ENCODE results near the gene PLXDC1. TPM values are rescaled to one million over a fixed set of nuclear protein-coding genes. Genes with fewer than 3 reads are reported as not detected.

Gene PLXDC1
- total RNA-seq, 2 experiments from 2014 or later, result 1.2 to 2.2 TPM

- no peak overlapping the region for H3K4me3 Mint-ChIP-seq
- POLR2A ChIA-PET, result no interaction called here
- no peaks in the 10 kb centered on the region for H3K27me3 Mint-ChIP-seq
- no peak overlapping the region for H3K27ac Mint-ChIP-seq
- DNase-seq, result no peak
- intact Hi-C loops (cut with micrococcal nuclease), result no loop called here
- H3K9me3 Mint-ChIP-seq, result no peaks in the 10 kb centered on the region
- CTCF ChIA-PET, result interaction anchor here (0.6 kb wide), 1 partner anchor 106 kb away, joined by 3 read pairs; no protein-coding TSS in a partner anchor
- no peaks in the 10 kb centered on the region for H3K36me3 Mint-ChIP-seq
- peaks cover 26% of the 10 kb centered on the region for H3K4me1 Mint-ChIP-seq (ENCODE audit: low read depth)
Measured at GRCh38 chr17:39101091-39101490, 50.3 kb downstream of the PLXDC1 start.

- no peak overlapping the region for H3K27ac Mint-ChIP-seq
- H3K36me3 Mint-ChIP-seq, result no peaks in the 10 kb centered on the region
- peaks cover 31% of the 10 kb centered on the region for H3K4me1 Mint-ChIP-seq (ENCODE audit: low read depth)
- POLR2A ChIA-PET, result no interaction called here
- DNase-seq, result no peak
- CTCF ChIA-PET, result interaction anchor here (0.6 kb wide), 1 partner anchor 106 kb away, joined by 3 read pairs; no protein-coding TSS in a partner anchor
- no peaks in the 10 kb centered on the region for H3K9me3 Mint-ChIP-seq
- no peak overlapping the region for H3K4me3 Mint-ChIP-seq
- H3K27me3 Mint-ChIP-seq, result no peaks in the 10 kb centered on the region
- intact Hi-C loops (cut with micrococcal nuclease), result no loop called here
Measured at GRCh38 chr17:39100530-39100929, 50.9 kb downstream of the PLXDC1 start.

- Mint-ChIP-seq H3K4me1 (ENCODE audit: low read depth) (peaks cover 37% of the 10 kb centered on the region), H3K36me3 (no peaks in the 10 kb centered on the region), H3K4me3 (no peak overlapping the region), H3K27me3 (no peaks in the 10 kb centered on the region), H3K27ac (no peak overlapping the region), H3K9me3 (no peaks in the 10 kb centered on the region)
- intact Hi-C loops (cut with micrococcal nuclease), result loop anchor here (10.0 kb wide), 1 partner anchor 235 kb away; no protein-coding TSS in a partner anchor
- DNase-seq, result no peak
- CTCF ChIA-PET, result no interaction called here
- POLR2A ChIA-PET, result interaction anchor here (1.0 kb wide), 1 partner anchor 44 kb away, joined by 4 read pairs; no protein-coding TSS in a partner anchor
Measured at GRCh38 chr17:39099663-39100286, 51.7 kb downstream of the PLXDC1 start.

GRCh38 chr17:39098588-39098987 is 52.8 kb downstream of the PLXDC1 start:
- Mint-ChIP-seq H3K4me1 (ENCODE audit: low read depth) (peaks cover 49% of the 10 kb centered on the region), H3K27me3 (no peaks in the 10 kb centered on the region), H3K4me3 (no peak overlapping the region), H3K36me3 (no peaks in the 10 kb centered on the region), H3K9me3 (no peaks in the 10 kb centered on the region), H3K27ac (no peak overlapping the region)
- ChIA-PET POLR2A (interaction anchor here (0.6 kb wide), 1 partner anchor 1282 kb away, joined by 3 read pairs; no protein-coding TSS in a partner anchor), CTCF (no interaction called here)
- intact Hi-C loops (cut with micrococcal nuclease), result loop anchor here (10.0 kb wide), 1 partner anchor 234 kb away; no protein-coding TSS in a partner anchor
- DNase-seq, result no peak

- no peak for DNase-seq
- ChIA-PET POLR2A (no interaction called here), CTCF (interaction anchor here (0.7 to 1.0 kb wide), 2 partner anchors 55 to 115 kb away, joined by 3 read pairs; no protein-coding TSS in a partner anchor)
- peak overlapping the region; percentile 80 for H3K27ac Mint-ChIP-seq
- peaks cover 54% of the 10 kb centered on the region for H3K4me1 Mint-ChIP-seq (ENCODE audit: low read depth)
- no peaks in the 10 kb centered on the region for H3K9me3 Mint-ChIP-seq
- H3K4me3 Mint-ChIP-seq, result no peak overlapping the region
- intact Hi-C loops (cut with micrococcal nuclease), result loop anchor here (10.0 kb wide), 1 partner anchor 233 kb away; no protein-coding TSS in a partner anchor
- no peaks in the 10 kb centered on the region for H3K27me3 Mint-ChIP-seq
- no peaks in the 10 kb centered on the region for H3K36me3 Mint-ChIP-seq
Measured at GRCh38 chr17:39097537-39097936, 53.9 kb downstream of the PLXDC1 start.

GRCh38 chr17:39097150-39097519 is 54.3 kb downstream of the PLXDC1 start:
- Mint-ChIP-seq H3K27me3 (no peaks in the 10 kb centered on the region), H3K9me3 (no peaks in the 10 kb centered on the region), H3K4me1 (ENCODE audit: low read depth) (peaks cover 54% of the 10 kb centered on the region), H3K27ac (peak overlapping the region; percentile 80), H3K36me3 (no peaks in the 10 kb centered on the region), H3K4me3 (peak overlapping the region; percentile 8)
- intact Hi-C loops (cut with micrococcal nuclease), result loop anchor here (10.0 kb wide), 1 partner anchor 232 kb away; no protein-coding TSS in a partner anchor
- ChIA-PET POLR2A (no interaction called here), CTCF (interaction anchor here (1.0 kb wide), 1 partner anchor 56 kb away, joined by 3 read pairs; no protein-coding TSS in a partner anchor)
- DNase-seq, result no peak

GRCh38 chr17:39096508-39097149 is 54.8 kb downstream of the PLXDC1 start:
- H3K27me3 Mint-ChIP-seq, result no peaks in the 10 kb centered on the region
- no peaks in the 10 kb centered on the region for H3K36me3 Mint-ChIP-seq
- H3K9me3 Mint-ChIP-seq, result no peaks in the 10 kb centered on the region
- ChIA-PET POLR2A (no interaction called here), CTCF (interaction anchor here (0.9 to 1.0 kb wide), 2 partner anchors 68 to 114 kb away, joined by 3 to 5 read pairs; no protein-coding TSS in a partner anchor)
- peaks cover 54% of the 10 kb centered on the region for H3K4me1 Mint-ChIP-seq (ENCODE audit: low read depth)
- peak overlapping the region; percentile 80 for H3K27ac Mint-ChIP-seq
- peak overlapping the region; percentile 25 for H3K4me3 Mint-ChIP-seq
- intact Hi-C loops (cut with micrococcal nuclease), result loop anchor here (10.0 kb wide), 1 partner anchor 232 kb away; no protein-coding TSS in a partner anchor
- DNase-seq, result peak; percentile 41

- Mint-ChIP-seq H3K36me3 (no peaks in the 10 kb centered on the region), H3K27ac (no peak overlapping the region), H3K4me3 (no peak overlapping the region), H3K4me1 (ENCODE audit: low read depth) (peaks cover 65% of the 10 kb centered on the region), H3K9me3 (no peaks in the 10 kb centered on the region), H3K27me3 (no peaks in the 10 kb centered on the region)
- ChIA-PET POLR2A (no interaction called here), CTCF (interaction anchor here (1.1 to 1.5 kb wide), 2 partner anchors 80 to 112 kb away, joined by 5 read pairs; no protein-coding TSS in a partner anchor)
- intact Hi-C loops (cut with micrococcal nuclease), result loop anchor here (10.0 kb wide), 1 partner anchor 230 kb away; no protein-coding TSS in a partner anchor
- DNase-seq, result no peak
Measured at GRCh38 chr17:39095309-39095686, 56.1 kb downstream of the PLXDC1 start.

GRCh38 chr17:39094607-39095308 is 56.7 kb downstream of the PLXDC1 start:
- Mint-ChIP-seq H3K27ac (peak overlapping the region; percentile 68), H3K9me3 (no peaks in the 10 kb centered on the region), H3K4me3 (peak overlapping the region; percentile 38), H3K36me3 (no peaks in the 10 kb centered on the region), H3K4me1 (ENCODE audit: low read depth) (peaks cover 65% of the 10 kb centered on the region), H3K27me3 (no peaks in the 10 kb centered on the region)
- CTCF ChIA-PET, result interaction anchor here (1.0 to 1.5 kb wide), 3 partner anchors 70 to 112 kb away, joined by 5 to 6 read pairs (median 5); no protein-coding TSS in a partner anchor
- DNase-seq, result peak; percentile 50
- POLR2A ChIA-PET, result no interaction called here
- intact Hi-C loops (cut with micrococcal nuclease), result loop anchor here (10.0 kb wide), 1 partner anchor 230 kb away; no protein-coding TSS in a partner anchor

GRCh38 chr17:39092692-39093230 is 58.7 kb downstream of the PLXDC1 start:
- intact Hi-C loops (cut with micrococcal nuclease), result loop anchor here (1.0 to 10.0 kb wide), 3 partner anchors 61 to 228 kb away; no protein-coding TSS in a partner anchor

GRCh38 chr17:39090908-39091665 is 60.4 kb downstream of the PLXDC1 start:
- Mint-ChIP-seq H3K27ac (no peak overlapping the region), H3K27me3 (no peaks in the 10 kb centered on the region)

More at GRCh38 chr17:39092692-39093230, 58.7 kb downstream of the PLXDC1 start:
- Mint-ChIP-seq H3K27ac (peak overlapping the region; percentile 66), H3K4me1 (ENCODE audit: low read depth) (peaks cover 60% of the 10 kb centered on the region), H3K27me3 (no peaks in the 10 kb centered on the region), H3K36me3 (no peaks in the 10 kb centered on the region), H3K4me3 (peak overlapping the region; percentile 38), H3K9me3 (no peaks in the 10 kb centered on the region)
- ChIA-PET POLR2A (interaction anchor here (0.6 to 1.4 kb wide), 4 partner anchors 10 to 399 kb away, joined by 3 to 5 read pairs (median 4); partner anchors contain the start of gene RPL19), CTCF (interaction anchor here (0.6 to 1.9 kb wide), 7 partner anchors 16 to 152 kb away, joined by 3 to 16 read pairs (median 4); partner anchors contain the start of gene ARL5C)
- peak; percentile 13 for DNase-seq

More at GRCh38 chr17:39090908-39091665, 60.4 kb downstream of the PLXDC1 start:
- Mint-ChIP-seq H3K36me3 (no peaks in the 10 kb centered on the region), H3K4me1 (ENCODE audit: low read depth) (peaks cover 47% of the 10 kb centered on the region), H3K9me3 (no peaks in the 10 kb centered on the region), H3K4me3 (no peak overlapping the region)
- intact Hi-C loops (cut with micrococcal nuclease), result loop anchor here (10.0 kb wide), 1 partner anchor 226 kb away; no protein-coding TSS in a partner anchor
- DNase-seq, result no peak
- ChIA-PET CTCF (interaction anchor here (0.6 to 1.9 kb wide), 4 partner anchors 62 to 688 kb away, joined by 3 to 16 read pairs (median 4); no protein-coding TSS in a partner anchor), POLR2A (no interaction called here)
